ENCODE measurements around the gene BRIP1.
A peak's percentile ranks its signal among the peaks of the same experiment; 100 is the strongest.
"Not testable (repeated sequence)": the region's sequence is repeated elsewhere in the genome, so short reads cannot be mapped to it uniquely, and the experiment has no call there.

Gene BRIP1

GRCh38 chr17:61862975-61863800 is at the start of gene BRIP1:
Gene BRIP1 (minus strand): TSS chr17:61863528. CDS start chr17:61861539, 1,989 bp downstream.
- peak; percentile 96 for FAIRE-seq
- peak; percentile 99 for DNase-seq (ENCODE audit: insufficient read length, low spot score)

GRCh38 chr17:61908292-61909037 is 45.1 kb upstream of the BRIP1 start:
- no peak for FAIRE-seq
- DNase-seq (ENCODE audit: insufficient read length, low spot score), result no peak

- DNase-seq (ENCODE audit: insufficient read length, low spot score) (no peak), FAIRE-seq (no peak)
Observed at GRCh38 chr17:61907361-61907760, 44.0 kb upstream of the BRIP1 start.

- FAIRE-seq (peak; percentile 31), DNase-seq (ENCODE audit: insufficient read length, low spot score) (no peak)
Observed at GRCh38 chr17:61904094-61904710, 40.9 kb upstream of the BRIP1 start.

- FAIRE-seq (no peak), DNase-seq (ENCODE audit: insufficient read length, low spot score) (no peak)
Observed at GRCh38 chr17:61903251-61903650, 39.9 kb upstream of the BRIP1 start.

GRCh38 chr17:61897548-61898180 is 34.3 kb upstream of the BRIP1 start:
- FAIRE-seq (no peak), DNase-seq (ENCODE audit: insufficient read length, low spot score) (no peak)

- FAIRE-seq (no peak), DNase-seq (ENCODE audit: insufficient read length, low spot score) (no peak)
Observed at GRCh38 chr17:61895391-61895790, 32.1 kb upstream of the BRIP1 start.

- not testable (repeated sequence) for FAIRE-seq; DNase-seq (ENCODE audit: insufficient read length, low spot score)
Observed at GRCh38 chr17:61894310-61894709, 31.0 kb upstream of the BRIP1 start.

GRCh38 chr17:61887733-61888132 is 24.4 kb upstream of the BRIP1 start:
- not testable (repeated sequence) for DNase-seq (ENCODE audit: insufficient read length, low spot score); FAIRE-seq

- not testable (repeated sequence) for FAIRE-seq; DNase-seq (ENCODE audit: insufficient read length, low spot score)
Observed at GRCh38 chr17:61885865-61886264, 22.5 kb upstream of the BRIP1 start.

- DNase-seq (ENCODE audit: insufficient read length, low spot score) (no peak), FAIRE-seq (no peak)
Observed at GRCh38 chr17:61884864-61885263, 21.5 kb upstream of the BRIP1 start.

GRCh38 chr17:61880589-61881102 is 17.3 kb upstream of the BRIP1 start:
- DNase-seq (ENCODE audit: insufficient read length, low spot score), result no peak
- FAIRE-seq, result no peak

- FAIRE-seq, result no peak
- DNase-seq (ENCODE audit: insufficient read length, low spot score), result no peak
Observed at GRCh38 chr17:61878984-61879612, 15.8 kb upstream of the BRIP1 start.

- FAIRE-seq, result no peak
- no peak for DNase-seq (ENCODE audit: insufficient read length, low spot score)
Observed at GRCh38 chr17:61878520-61878919, 15.2 kb upstream of the BRIP1 start.

- no peak for FAIRE-seq
- no peak for DNase-seq (ENCODE audit: insufficient read length, low spot score)
Observed at GRCh38 chr17:61877837-61878236, 14.5 kb upstream of the BRIP1 start.

- FAIRE-seq (no peak), DNase-seq (ENCODE audit: insufficient read length, low spot score) (no peak)
Observed at GRCh38 chr17:61875804-61876203, 12.5 kb upstream of the BRIP1 start.

- no peak for FAIRE-seq
Observed at GRCh38 chr17:61875285-61875684, 12.0 kb upstream of the BRIP1 start.

GRCh38 chr17:61874075-61874474 is 10.7 kb upstream of the BRIP1 start:
- DNase-seq (ENCODE audit: insufficient read length, low spot score), result no peak
- no peak for FAIRE-seq

More at GRCh38 chr17:61875285-61875684, 12.0 kb upstream of the BRIP1 start:
- no peak for DNase-seq (ENCODE audit: insufficient read length, low spot score)

GRCh38 chr17:61872099-61872498 is 8.8 kb upstream of the BRIP1 start:
- no peak for DNase-seq (ENCODE audit: insufficient read length, low spot score)
- FAIRE-seq, result no peak

GRCh38 chr17:61869138-61869537 is 5.8 kb upstream of the BRIP1 start:
- FAIRE-seq, result no peak

More at GRCh38 chr17:61869138-61869537, 5.8 kb upstream of the BRIP1 start:
- no peak for DNase-seq (ENCODE audit: insufficient read length, low spot score)
